Measurements from ENCODE around the gene RNU6-1. TPM values are rescaled to one million over a fixed set of nuclear protein-coding genes. Genes with fewer than 3 reads are reported as not detected.

Gene RNU6-1
- total and polyA plus RNA-seq, 2 experiments from 2014 or later = not detected

- Histone ChIP-seq H2AFZ (no peak overlapping the region), H4K20me1 (replicated peaks; ENCODE audit: insufficient read depth) (peaks cover 8% of the 10 kb centered on the region; the same call in 1 of the 2 replicates), H3F3A (replicated peaks; ENCODE audit: low read depth) (peaks cover 29% of the 10 kb centered on the region), H3K36me3 (ENCODE audit: insufficient read depth) (no peaks in the 10 kb centered on the region), H3K79me2 (replicated peaks; ENCODE audit: insufficient read depth) (no peaks in the 10 kb centered on the region), H3K27me3 (ENCODE audit: insufficient read depth) (peaks cover 100% of the 10 kb centered on the region), H3K27ac (ENCODE audit: low read depth) (no peak overlapping the region), H3K4me2 (no peak overlapping the region), H3K4me3 (no peak overlapping the region), H3K9me2 (ENCODE audit: insufficient read depth) (no peaks in the 10 kb centered on the region), H3K4me1 (ENCODE audit: insufficient read depth) (peaks cover 44% of the 10 kb centered on the region)
- peak; percentile 68 for TF ChIP-seq EZH2 (IDR thresholded peaks at IDR 0.05; ENCODE audit: low read depth, unreplicated experiment)
- no peak for TF ChIP-seq CTCF (conservative IDR thresholded peaks at IDR 0.05; ENCODE audit: low read depth in 2 of 2)
- TF ChIP-seq CREB1 (CRISPR knock-in tag; IDR thresholded peaks at IDR 0.05; ENCODE audit: low read depth) = no peak
- TF ChIP-seq REST (IDR thresholded peaks at IDR 0.05; ENCODE audit: unreplicated experiment) = no peak
- TF ChIP-seq STAT1 (IDR thresholded peaks at IDR 0.05; ENCODE audit: unreplicated experiment) = no peak
- TF ChIP-seq ETS1 (IDR thresholded peaks at IDR 0.05) = no peak
- Mint-ChIP-seq H3K27ac (no peak overlapping the region), H3K36me3 (ENCODE audit: low read depth) (no peaks in the 10 kb centered on the region), H3K27me3 (ENCODE audit: insufficient read depth, low read depth, poor library complexity) (peaks cover 90% of the 10 kb centered on the region), H3K4me3 (no peak overlapping the region), H3K4me1 (peaks cover 34% of the 10 kb centered on the region), H3K9me3 (peaks cover 7% of the 10 kb centered on the region; the same call in 1 of the 3 replicates)
- ATAC-seq (no peak), DNase-seq (ENCODE audit: low spot score) (no peak)
Measured at GRCh38 chr15:67831363-67831762, 8.5 kb downstream of the RNU6-1 start.

GRCh38 chr15:67829647-67830504, 10.0 kb downstream of the RNU6-1 start:
- no peaks in the 10 kb centered on the region for H3K36me3 ChIP-seq (ENCODE audit: insufficient read depth)
- no peak overlapping the region for H3K27ac Mint-ChIP-seq
- no peaks in the 10 kb centered on the region for H3K79me2 ChIP-seq (replicated peaks; ENCODE audit: insufficient read depth)
- H3K27ac ChIP-seq (ENCODE audit: low read depth) = no peak overlapping the region
- H3K9me3 Mint-ChIP-seq = peaks cover 7% of the 10 kb centered on the region; the same call in 1 of the 3 replicates
- TF ChIP-seq ZNF331 (CRISPR knock-in tag; IDR thresholded peaks at IDR 0.05; ENCODE audit: low read depth) (no peak), EZH2 (IDR thresholded peaks at IDR 0.05; ENCODE audit: low read depth, unreplicated experiment) (peak; percentile 95), NANOG (IDR thresholded peaks at IDR 0.05; ENCODE audit: borderline replicate concordance) (no peak), ETS1 (IDR thresholded peaks at IDR 0.05) (no peak), REST (IDR thresholded peaks at IDR 0.05; ENCODE audit: unreplicated experiment) (no peak), EZH2phosphoT487 (IDR thresholded peaks at IDR 0.05; ENCODE audit: unreplicated experiment) (peak; percentile 66), ZNF114 (CRISPR knock-in tag; IDR thresholded peaks at IDR 0.05) (no peak)
- H3K4me1 Mint-ChIP-seq = peaks cover 38% of the 10 kb centered on the region
- peaks cover 46% of the 10 kb centered on the region for H3K4me1 ChIP-seq (ENCODE audit: insufficient read depth)
- no peaks in the 10 kb centered on the region for H3K9me2 ChIP-seq (ENCODE audit: insufficient read depth)
- H4K20me1 ChIP-seq (replicated peaks; ENCODE audit: insufficient read depth) = peaks cover 8% of the 10 kb centered on the region; the same call in 1 of the 2 replicates
- H2AFZ ChIP-seq = no peak overlapping the region
- peaks cover 89% of the 10 kb centered on the region for H3K27me3 Mint-ChIP-seq (ENCODE audit: insufficient read depth, low read depth, poor library complexity)
- ATAC-seq = no peak
- peak overlapping the region; percentile 77 for H3K4me2 ChIP-seq
- peak overlapping the region; percentile 66 for H3K4me3 Mint-ChIP-seq
- peak overlapping the region; percentile 53 for H3K4me3 ChIP-seq
- peaks cover 35% of the 10 kb centered on the region for H3F3A ChIP-seq (replicated peaks; ENCODE audit: low read depth)
- DNase-seq (ENCODE audit: low spot score) = peak; percentile 55
- H3K36me3 Mint-ChIP-seq (ENCODE audit: low read depth) = no peaks in the 10 kb centered on the region
- peaks cover 100% of the 10 kb centered on the region for H3K27me3 ChIP-seq (ENCODE audit: insufficient read depth)

All from GM23338 (cell line).